Heart left ventricle (tissue), 16 donors: Measurements from ENCODE around the gene ICAM2. TPM values are rescaled to one million over a fixed set of nuclear protein-coding genes. Genes with fewer than 3 reads are reported as not detected.

ENCODE experiments used
- ATAC-seq, 4 donors: fragments of 200-7000 bp; cut with Tn5 transposase; one replicate each; pipeline ENCODE4 v1.9.1; 2020 to 2022; ENCODE audit warnings: moderate library complexity in 4 of 4, mild to moderate bottlenecking in 3 of 4, moderate number of reproducible peaks in 1 of 4
- DNase-seq, 5 donors: peaks; one replicate each; pipeline ENCODE4 v3.0.0-alpha.2; 2020
- H3K27ac ChIP-seq, 12 donors: fragments of 200-600 bp; sonication (generic) in 4 of 12; one replicate each; pipeline versions ENCODE4 v1.5.0 to v1.8.0; 2016 to 2022; ENCODE audit warnings: mild to moderate bottlenecking in 2 of 12
- H3K27me3 ChIP-seq, 9 donors: fragments of 200-600 bp; sonication (generic) in 2 of 9; one replicate each; pipeline versions ENCODE4 v1.5.1 to v1.8.0; 2016 to 2022; ENCODE audit warnings: mild to moderate bottlenecking in 3 of 9
- H3K36me3 ChIP-seq, 9 donors: fragments of 200-600 bp; sonication (generic) in 2 of 9; one replicate each; pipeline versions ENCODE4 v1.5.0 to v1.8.0; 2018 to 2022; ENCODE audit warnings: mild to moderate bottlenecking in 2 of 9
- H3K4me1 ChIP-seq, 12 donors: fragments of 200-600 bp; sonication (generic) in 4 of 12; one replicate each; pipeline versions ENCODE4 v1.5.0 to v1.8.0; 2016 to 2022; ENCODE audit warnings: mild to moderate bottlenecking in 3 of 12
- H3K4me3 ChIP-seq, 12 donors: fragments of 200-600 bp; sonication (generic) in 4 of 12; one replicate each; pipeline versions ENCODE4 v1.5.0 to v1.8.0; 2017 to 2022; ENCODE audit warnings: mild to moderate bottlenecking in 9 of 12, moderate library complexity in 4 of 12
- H3K9me3 ChIP-seq, 12 donors: fragments of 200-600 bp; sonication (generic) in 4 of 12; one replicate each; pipeline versions ENCODE4 v1.5.0 to v1.8.0; 2016 to 2022; ENCODE audit warnings: mild to moderate bottlenecking in 1 of 12
- POLR2A ChIP-seq, 2 donors: fragments of 450-650 bp; IDR thresholded peaks; one replicate each; pipeline ENCODE4 v1.6.1; 2017; ENCODE audit warnings: antibody characterized with exemption in 2 of 2, mild to moderate bottlenecking in 2 of 2, moderate library complexity in 2 of 2
- WGBS, 4 donors: extraction: QIAGEN DNeasy Blood & Tissue Kit in 2 of 4; methylation state at CpG; one replicate each; pipeline versions ENCODE4 v1.1.5 to v1.1.7; 2013 to 2018; 5-methylcytosine and 5-hydroxymethylcytosine counted together
- intact Hi-C, 10 donors: fragments of 100-400 bp; cut with DNase I; formaldehyde crosslinking; loops; one replicate each; pipeline versions ENCODE4 v1.11.1 to v1.14.2; 2022
- polyA plus RNA-seq, 2 donors: library from polyadenylated mRNA; stranded (reverse); fragments of 200-250 nt; gene quantifications; one replicate each; pipeline ENCODE4 v1.2.3, GENCODE V29; 2013
- total RNA-seq, 9 donors: library from RNA; depleted of rRNA in 2 of 9; stranded (reverse); fragments of >200 nt in 2 of 9; fragmentation: NEBNext Ultra II Directional in 3 of 9; extraction: Animal tissue kit (Norgen Biotek cat#: 25700) in 3 of 9; gene quantifications; one replicate each; pipeline versions ENCODE4 v1.1.0 to v1.2.4, GENCODE V29; 2016 to 2023
- TF ChIP-seq, protein P1 (sequence below), 12 donors: fragments of 200-600 bp; sonication (generic) in 4 of 12; IDR thresholded peaks; one replicate each; pipeline versions ENCODE4 v1.5.0 to v1.8.0; 2018 to 2022; ENCODE audit warnings: antibody characterized with exemption in 12 of 12, mild to moderate bottlenecking in 5 of 12
- donor health status: ischemic (EF 13 %, LVEDD 7.1; RV severe dilation, severe dysfunction).
- donor health status: healthy with polysubstance abuse.
- donor health status: DM: no; HTN: yes; CAD: no.
- donor health status: DM: no; HTN: no; CAD: no.
- donor health status: ischemic (EF 25% LVEDD 6.9; RV normal size, moderate dysfunction).
- donor health status: ischemic (EF 25% LVEDD 5.7; RV mildly dilated, moderate dysfunction).
- donor health status: healthy.
- donor health status: DM: yes; HTN: yes; CAD: no.
- donor health status: ischemic (EF 35%, LVEDD 5.7; RV mildly dilated, moderate dysfunction).
- donor health status: nonischemic (EF 11% LVEDD 7.7; RV severe dilation, severe dysfunction).
- donor health status: DM: yes; HTN: yes; CAD: no.
- donor health status: PGD.
- donor health status: ischemic (EF 29% LVEDD 5.4; RV normal size, mild dysfunction).
- donor health status: nonischemic (EF 23%, LVEDD 6.1; RV moderate dilation, normal function).

The ICAM2 gene
- total and polyA plus RNA-seq, 11 donors = 24.4 to 262 (median 43.1) TPM

DNA sequence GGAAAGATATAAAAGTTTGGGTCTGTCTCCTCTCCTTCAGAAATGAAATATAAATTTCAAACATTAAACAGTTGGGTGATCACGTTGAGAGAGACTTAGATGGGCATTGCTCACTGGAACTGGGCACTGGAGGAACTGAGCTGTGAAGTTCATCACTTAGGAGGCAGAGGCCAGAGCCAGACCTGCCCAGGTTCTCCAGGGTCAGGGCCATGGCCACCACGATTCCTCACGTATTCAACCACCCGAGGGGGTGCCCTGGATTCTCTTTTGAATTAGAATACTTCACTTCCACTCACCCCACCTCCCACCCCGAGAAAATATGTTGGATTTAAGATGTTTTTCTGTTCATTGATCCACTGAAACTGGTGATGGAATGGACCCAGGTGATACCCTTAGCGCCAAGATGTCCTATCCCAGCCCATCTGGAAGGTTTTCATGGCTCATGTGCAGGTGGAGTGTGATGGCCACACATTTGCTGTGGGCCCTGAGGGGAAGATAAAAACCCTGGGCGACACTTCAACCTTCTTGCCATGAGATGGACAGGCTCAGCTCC, 16.1 kb downstream of the ICAM2 start:
- ATAC-seq = no peak

DNA sequence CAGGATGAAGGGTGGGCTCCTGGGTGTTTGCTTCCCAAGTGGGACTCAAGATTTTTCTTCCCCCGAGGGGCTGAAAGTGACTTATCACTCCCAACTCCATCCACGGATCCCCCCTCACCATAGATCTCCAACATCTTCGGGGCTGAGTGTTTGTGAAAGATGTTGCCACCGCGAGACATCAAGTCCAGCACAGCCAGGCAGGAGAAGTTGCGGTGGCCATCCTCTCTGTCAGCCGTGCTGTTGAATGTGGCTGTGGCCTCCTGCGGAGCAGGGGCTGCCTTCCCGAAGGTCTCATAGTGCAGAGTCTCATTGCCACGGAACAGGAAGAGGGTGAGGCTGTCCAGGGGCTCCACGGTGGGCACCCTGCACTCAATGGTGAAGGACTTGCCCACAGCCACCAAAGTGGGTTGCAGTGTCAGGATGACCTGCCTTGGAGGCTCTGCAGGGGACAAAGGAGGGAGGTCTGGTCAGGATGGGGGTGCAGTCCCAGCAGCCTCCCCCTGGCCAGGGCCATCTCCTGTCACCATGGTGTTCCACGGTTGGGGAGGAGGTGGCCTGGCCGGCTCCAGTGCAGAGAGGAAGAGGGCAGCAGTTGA, 16.8 kb downstream of the ICAM2 start:
- H3K27me3 ChIP-seq = peaks cover 0 to 11% (median under 1%) of the 10 kb centered on the region in 9 donors
- ATAC-seq = no peak
- intact Hi-C loops = no loop called here

More for the DNA sequence above, 16.1 kb downstream of the ICAM2 start:
- Histone ChIP-seq H3K36me3 (peaks cover 0 to 25% (median 10%) of the 10 kb centered on the region in 9 donors), H3K27ac (peak overlapping the region in 6 of 12 donors; percentile 27 to 93 (median 88)), H3K4me1 (peaks cover 8 to 70% (median 41%) of the 10 kb centered on the region in 12 donors), H3K4me3 (peak overlapping the region in 1 of 12 donors; percentile 51), H3K9me3 (no peaks in the 10 kb centered on the region), H3K27me3 (peaks cover 0 to 6% (median 0%) of the 10 kb centered on the region in 9 donors)
- WGBS, 4 donors = 90 to 95% (median 93%) methylated on average over 7 of the region's 7 CpGs
- no peak for DNase-seq
- intact Hi-C loops = no loop called here
- TF ChIP-seq POLR2A (IDR thresholded peaks at IDR 0.05) = no peak
- TF ChIP-seq, protein P1, sequence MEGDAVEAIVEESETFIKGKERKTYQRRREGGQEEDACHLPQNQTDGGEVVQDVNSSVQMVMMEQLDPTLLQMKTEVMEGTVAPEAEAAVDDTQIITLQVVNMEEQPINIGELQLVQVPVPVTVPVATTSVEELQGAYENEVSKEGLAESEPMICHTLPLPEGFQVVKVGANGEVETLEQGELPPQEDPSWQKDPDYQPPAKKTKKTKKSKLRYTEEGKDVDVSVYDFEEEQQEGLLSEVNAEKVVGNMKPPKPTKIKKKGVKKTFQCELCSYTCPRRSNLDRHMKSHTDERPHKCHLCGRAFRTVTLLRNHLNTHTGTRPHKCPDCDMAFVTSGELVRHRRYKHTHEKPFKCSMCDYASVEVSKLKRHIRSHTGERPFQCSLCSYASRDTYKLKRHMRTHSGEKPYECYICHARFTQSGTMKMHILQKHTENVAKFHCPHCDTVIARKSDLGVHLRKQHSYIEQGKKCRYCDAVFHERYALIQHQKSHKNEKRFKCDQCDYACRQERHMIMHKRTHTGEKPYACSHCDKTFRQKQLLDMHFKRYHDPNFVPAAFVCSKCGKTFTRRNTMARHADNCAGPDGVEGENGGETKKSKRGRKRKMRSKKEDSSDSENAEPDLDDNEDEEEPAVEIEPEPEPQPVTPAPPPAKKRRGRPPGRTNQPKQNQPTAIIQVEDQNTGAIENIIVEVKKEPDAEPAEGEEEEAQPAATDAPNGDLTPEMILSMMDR (IDR thresholded peaks at IDR 0.05) = no peak

DNA sequence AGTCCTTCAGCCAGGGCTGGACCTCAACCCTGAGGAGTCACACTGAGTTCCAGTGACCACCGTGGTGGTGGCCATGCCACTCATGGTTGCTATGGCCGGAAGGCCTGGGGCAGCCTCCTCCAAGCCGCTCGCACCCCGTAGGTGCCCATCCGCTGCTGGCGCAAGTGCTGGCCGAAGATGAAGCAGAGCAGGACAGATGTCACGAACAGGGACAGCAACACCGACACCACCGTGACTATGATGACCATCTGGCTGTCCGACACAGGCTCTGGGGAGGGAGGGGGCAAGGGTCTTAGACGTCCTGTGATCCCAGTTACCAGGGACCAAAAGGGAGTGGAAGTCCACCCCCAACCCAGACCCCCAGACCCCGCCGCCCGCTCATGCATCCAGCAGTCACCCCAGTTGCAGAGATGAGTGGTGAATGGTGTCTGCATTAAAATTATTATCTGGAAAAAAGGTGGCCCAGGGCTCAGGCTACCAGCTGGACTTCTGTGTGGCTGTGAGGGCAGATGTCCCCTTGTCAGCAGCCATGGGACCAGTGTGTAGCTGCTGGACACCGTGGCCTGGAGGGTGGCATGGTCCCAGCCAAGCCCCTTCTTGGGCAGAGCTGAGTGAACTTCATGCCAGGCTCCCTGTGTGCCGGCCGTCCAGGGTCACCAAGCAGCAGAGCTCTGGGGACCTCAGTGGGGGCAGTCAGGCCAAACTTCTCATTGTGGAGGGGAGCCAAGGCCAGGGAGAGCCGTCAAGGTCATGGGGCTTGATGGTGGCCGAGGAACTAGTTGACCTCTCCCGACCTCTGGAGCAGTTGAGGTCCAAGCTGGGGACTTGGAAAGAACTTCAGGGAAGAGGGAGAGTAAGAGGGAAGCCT, 17.5 kb downstream of the ICAM2 start:
- intact Hi-C loops = no loop called here

More for the DNA sequence above, 16.8 kb downstream of the ICAM2 start:
- no peaks in the 10 kb centered on the region for H3K9me3 ChIP-seq
- peak overlapping the region in 5 of 12 donors; percentile 79 to 92 (median 86) for H3K27ac ChIP-seq
- H3K4me1 ChIP-seq = peaks cover 8 to 70% (median 37%) of the 10 kb centered on the region in 12 donors
- peaks cover 0 to 25% (median 10%) of the 10 kb centered on the region in 9 donors for H3K36me3 ChIP-seq
- WGBS, 4 donors = 79 to 88% (median 86%) methylated on average over 12 to 13 of the region's 13 CpGs
- DNase-seq = no peak
- no peak overlapping the region for H3K4me3 ChIP-seq
- TF ChIP-seq, protein P1 (IDR thresholded peaks at IDR 0.05) = no peak
- no peak for TF ChIP-seq POLR2A (IDR thresholded peaks at IDR 0.05)

More for the DNA sequence above, 17.5 kb downstream of the ICAM2 start:
- 78 to 89% (median 85%) methylated on average over 13 to 22 of the region's 22 CpGs for WGBS, 4 donors
- Histone ChIP-seq H3K27ac (peak overlapping the region; percentile 66 to 92 (median 76)), H3K4me3 (no peak overlapping the region), H3K36me3 (peaks cover 0 to 25% (median 10%) of the 10 kb centered on the region in 9 donors), H3K4me1 (peaks cover 8 to 70% (median 37%) of the 10 kb centered on the region in 12 donors), H3K9me3 (no peaks in the 10 kb centered on the region), H3K27me3 (peaks cover 0 to 19% (median 5%) of the 10 kb centered on the region in 9 donors)
- no peak for TF ChIP-seq POLR2A (IDR thresholded peaks at IDR 0.05)
- TF ChIP-seq, protein P1 (IDR thresholded peaks at IDR 0.05) = no peak
- DNase-seq = no peak
- ATAC-seq = no peak
